Neural progenitor cell (in vitro differentiated cells): ENCODE results near the gene SLC2A5. TPM values are rescaled to one million over a fixed set of nuclear protein-coding genes. Genes with fewer than 3 reads are reported as not detected.
A peak's percentile ranks its signal among the peaks of the same experiment; 100 is the strongest.

Experiments
- DNase-seq: peaks from one replicate; pipeline ENCODE4 v3.0.0-alpha.2; 2016; ENCODE audit warnings: low spot score
- H2AFZ ChIP-seq: fragments of 200-600 bp; sonication (generic); replicated peaks from 2 replicates; pipeline ENCODE4 v1.6.1; 2016; ENCODE audit warnings: antibody characterized with exemption
- H3F3A ChIP-seq: fragments of 200-600 bp; sonication (generic); 2 replicates; pipeline ENCODE4 v1.6.1; 2016; ENCODE audit warnings: antibody characterized with exemption, low read depth
- H3K27ac ChIP-seq: fragments of 200-600 bp; sonication (generic); 2 replicates; pipeline ENCODE4 v1.5.1; 2016; ENCODE audit warnings: mild to moderate bottlenecking
- H3K27me3 ChIP-seq: fragments of 200-600 bp; sonication (generic); 2 replicates; pipeline ENCODE4 v1.6.1; 2016; ENCODE audit warnings: mild to moderate bottlenecking, moderate library complexity
- H3K36me3 ChIP-seq: fragments of 200-600 bp; sonication (generic); 2 replicates; pipeline ENCODE4 v1.5.1; 2016
- H3K4me1 ChIP-seq: fragments of 200-600 bp; sonication (generic); 2 replicates; pipeline ENCODE4 v1.6.1; 2016; ENCODE audit warnings: mixed run types
- H3K4me2 ChIP-seq: fragments of 200-600 bp; sonication (generic); 2 replicates; pipeline ENCODE4 v1.6.1; 2016
- H3K4me3 ChIP-seq: fragments of 200-600 bp; sonication (generic); 2 replicates; pipeline ENCODE4 v1.5.1; 2016
- H3K79me2 ChIP-seq: fragments of 200-600 bp; sonication (generic); 2 replicates; pipeline ENCODE4 v1.6.1; 2016; ENCODE audit warnings: low read depth
- H3K9ac ChIP-seq: fragments of 200-600 bp; sonication (generic); 2 replicates; pipeline ENCODE4 v1.6.1; 2016
- H3K9me3 ChIP-seq: fragments of 200-600 bp; sonication (generic); 2 replicates; pipeline ENCODE4 v1.5.1; 2016; ENCODE audit warnings: low read depth
- H4K20me1 ChIP-seq: fragments of 200-600 bp; sonication (generic); 2 replicates; pipeline ENCODE4 v1.6.1; 2016; ENCODE audit warnings: low read depth
- H3K27ac Mint-ChIP-seq: 3 replicates; pipeline ENCODE4 v1.8.0; 2021; ENCODE audit warnings: mixed read lengths
- H3K27me3 Mint-ChIP-seq: 2 replicates; pipeline ENCODE4 v1.8.0; 2022; ENCODE audit warnings: low read depth, mild to moderate bottlenecking, inconsistent platforms, moderate library complexity, mixed read lengths; ENCODE audit not compliant: insufficient read depth
- H3K36me3 Mint-ChIP-seq: 3 replicates; pipeline ENCODE4 v1.8.0; 2021; ENCODE audit warnings: mixed read lengths
- H3K4me1 Mint-ChIP-seq: 3 replicates; pipeline ENCODE4 v1.8.0; 2021; ENCODE audit warnings: mixed read lengths
- H3K4me3 Mint-ChIP-seq: 3 replicates; pipeline ENCODE4 v1.8.0; 2021; ENCODE audit warnings: mild to moderate bottlenecking, moderate library complexity, mixed read lengths
- H3K9me3 Mint-ChIP-seq: 3 replicates; pipeline ENCODE4 v1.8.0; 2020; ENCODE audit warnings: mixed read lengths
- EZH2 ChIP-seq: fragments of 200-600 bp; sonication (generic); IDR thresholded peaks from 2 replicates; pipeline ENCODE4 v1.6.1; 2017; ENCODE audit warnings: antibody characterized with exemption, mild to moderate bottlenecking, moderate library complexity
- EZH2phosphoT487 ChIP-seq: fragments of 200-600 bp; sonication (generic); IDR thresholded peaks from 2 replicates; pipeline ENCODE4 v1.6.1; 2017; ENCODE audit warnings: antibody characterized with exemption
- total RNA-seq: library from RNA; depleted of rRNA; stranded (reverse); fragments of >200 nt; gene quantifications from 2 replicates; pipeline ENCODE4 v1.2.3, GENCODE V29; 2015; ENCODE audit warnings: low replicate concordance
- TF ChIP-seq, protein P1 (sequence below): fragments of 200-600 bp; sonication (generic); IDR thresholded peaks from 2 replicates; pipeline ENCODE4 v1.5.1; 2017; ENCODE audit warnings: antibody characterized with exemption, mild to moderate bottlenecking

The SLC2A5 gene
- total RNA-seq, 1 donor from 2014 or later = not detected

- Histone ChIP-seq H3K79me2 (no peaks in the 10 kb centered on the region), H3K27me3 (no peaks in the 10 kb centered on the region), H3K36me3 (no peaks in the 10 kb centered on the region), H3F3A (no peaks in the 10 kb centered on the region), H3K9ac (no peak overlapping the region), H3K9me3 (no peaks in the 10 kb centered on the region), H3K27ac (no peak overlapping the region), H3K4me1 (no peaks in the 10 kb centered on the region), H3K4me3 (no peak overlapping the region), H3K4me2 (no peak overlapping the region), H4K20me1 (no peaks in the 10 kb centered on the region), H2AFZ (no peak overlapping the region)
- H3K27ac Mint-ChIP-seq = peak overlapping the region; percentile 57
- no peak overlapping the region for H3K4me3 Mint-ChIP-seq
- H3K9me3 Mint-ChIP-seq = no peaks in the 10 kb centered on the region
- TF ChIP-seq EZH2 (no peak), EZH2phosphoT487 (no peak)
- TF ChIP-seq, protein P1, sequence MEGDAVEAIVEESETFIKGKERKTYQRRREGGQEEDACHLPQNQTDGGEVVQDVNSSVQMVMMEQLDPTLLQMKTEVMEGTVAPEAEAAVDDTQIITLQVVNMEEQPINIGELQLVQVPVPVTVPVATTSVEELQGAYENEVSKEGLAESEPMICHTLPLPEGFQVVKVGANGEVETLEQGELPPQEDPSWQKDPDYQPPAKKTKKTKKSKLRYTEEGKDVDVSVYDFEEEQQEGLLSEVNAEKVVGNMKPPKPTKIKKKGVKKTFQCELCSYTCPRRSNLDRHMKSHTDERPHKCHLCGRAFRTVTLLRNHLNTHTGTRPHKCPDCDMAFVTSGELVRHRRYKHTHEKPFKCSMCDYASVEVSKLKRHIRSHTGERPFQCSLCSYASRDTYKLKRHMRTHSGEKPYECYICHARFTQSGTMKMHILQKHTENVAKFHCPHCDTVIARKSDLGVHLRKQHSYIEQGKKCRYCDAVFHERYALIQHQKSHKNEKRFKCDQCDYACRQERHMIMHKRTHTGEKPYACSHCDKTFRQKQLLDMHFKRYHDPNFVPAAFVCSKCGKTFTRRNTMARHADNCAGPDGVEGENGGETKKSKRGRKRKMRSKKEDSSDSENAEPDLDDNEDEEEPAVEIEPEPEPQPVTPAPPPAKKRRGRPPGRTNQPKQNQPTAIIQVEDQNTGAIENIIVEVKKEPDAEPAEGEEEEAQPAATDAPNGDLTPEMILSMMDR = no peak
- H3K4me1 Mint-ChIP-seq = peaks cover 17% of the 10 kb centered on the region
- H3K27me3 Mint-ChIP-seq = peaks cover 8% of the 10 kb centered on the region
- no peaks in the 10 kb centered on the region for H3K36me3 Mint-ChIP-seq
- no peak for DNase-seq
Measured at GRCh38 chr1:9019896-9020295, 49.5 kb downstream of the SLC2A5 start.

DNA sequence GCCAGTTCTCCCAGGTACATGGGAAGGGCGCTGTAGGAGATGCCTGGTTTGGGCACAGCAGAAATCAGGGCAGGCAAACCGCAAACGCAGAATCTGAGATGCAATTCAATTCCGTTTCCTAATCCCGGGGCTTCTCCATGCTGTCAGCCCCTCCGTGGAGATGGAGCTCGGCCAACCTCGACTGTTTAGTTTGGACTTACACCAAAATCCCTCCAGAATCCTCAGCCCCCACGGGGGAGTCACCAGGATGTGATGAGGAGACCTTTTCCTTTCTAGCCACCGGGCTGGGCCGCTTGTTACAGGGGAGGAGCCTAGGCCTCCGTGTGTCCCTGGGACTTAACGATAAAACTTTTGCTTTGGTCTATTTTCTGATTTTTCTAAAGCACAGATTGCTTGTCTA lies 51.1 kb downstream of the SLC2A5 start:
- no peaks in the 10 kb centered on the region for H3K9me3 Mint-ChIP-seq
- peaks cover 11% of the 10 kb centered on the region for H3K27me3 Mint-ChIP-seq
- no peak overlapping the region for H3K27ac Mint-ChIP-seq
- no peak overlapping the region for H3K27ac ChIP-seq
- no peaks in the 10 kb centered on the region for H3K79me2 ChIP-seq
- TF ChIP-seq EZH2 = no peak
- TF ChIP-seq, protein P1 = no peak
- TF ChIP-seq EZH2phosphoT487 = no peak
- H4K20me1 ChIP-seq = no peaks in the 10 kb centered on the region
- H3K4me3 ChIP-seq = no peak overlapping the region
- no peaks in the 10 kb centered on the region for H3K36me3 Mint-ChIP-seq
- H3K4me1 ChIP-seq = no peaks in the 10 kb centered on the region
- peaks cover 17% of the 10 kb centered on the region for H3K4me1 Mint-ChIP-seq
- no peak for DNase-seq
- H3K36me3 ChIP-seq = no peaks in the 10 kb centered on the region
- no peak overlapping the region for H3K4me2 ChIP-seq
- no peaks in the 10 kb centered on the region for H3K9me3 ChIP-seq
- H2AFZ ChIP-seq = no peak overlapping the region
- H3K4me3 Mint-ChIP-seq = no peak overlapping the region
- H3F3A ChIP-seq = no peaks in the 10 kb centered on the region
- H3K9ac ChIP-seq = no peak overlapping the region
- no peaks in the 10 kb centered on the region for H3K27me3 ChIP-seq

DNA sequence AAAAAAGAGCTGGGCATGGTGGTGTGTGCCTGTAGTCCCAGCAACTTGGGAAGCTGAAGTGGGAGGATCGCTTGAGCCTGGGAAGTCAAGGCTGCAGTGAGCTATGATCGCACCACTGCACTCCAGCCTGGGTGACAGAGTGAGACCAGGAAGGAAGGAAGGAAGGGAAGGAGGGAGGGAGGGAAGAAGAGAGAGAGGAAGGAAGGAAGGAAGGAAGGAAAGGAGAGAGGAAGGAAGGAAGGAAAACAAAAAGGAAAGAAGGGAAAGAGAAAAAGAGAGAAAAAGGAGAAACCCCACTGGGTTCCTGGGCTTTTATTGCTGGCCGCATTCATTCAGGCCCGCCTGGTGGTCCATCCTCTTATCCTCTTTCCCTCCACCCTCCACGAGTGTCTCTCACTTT lies 53.0 kb downstream of the SLC2A5 start:
- Mint-ChIP-seq H3K27me3 (peaks cover 11% of the 10 kb centered on the region), H3K4me3 (no peak overlapping the region), H3K9me3 (no peaks in the 10 kb centered on the region), H3K36me3 (no peaks in the 10 kb centered on the region), H3K4me1 (peaks cover 17% of the 10 kb centered on the region), H3K27ac (no peak overlapping the region)
- Histone ChIP-seq H3K27ac (no peak overlapping the region), H3K4me2 (no peak overlapping the region), H3K79me2 (no peaks in the 10 kb centered on the region), H3K36me3 (no peaks in the 10 kb centered on the region), H3K4me3 (no peak overlapping the region), H4K20me1 (no peaks in the 10 kb centered on the region), H3K27me3 (no peaks in the 10 kb centered on the region), H2AFZ (no peak overlapping the region), H3F3A (no peaks in the 10 kb centered on the region), H3K4me1 (no peaks in the 10 kb centered on the region), H3K9ac (no peak overlapping the region), H3K9me3 (no peaks in the 10 kb centered on the region)
- DNase-seq = no peak
- TF ChIP-seq EZH2phosphoT487 (no peak), EZH2 (no peak)
- TF ChIP-seq, protein P1 = no peak
